Peyer's patch (tissue), 4 donors: Measurements from ENCODE around the gene WWP2.

ENCODE experiments used
- POLR2A ChIP-seq, 2 donors: fragments of 450-650 bp; IDR thresholded peaks; one replicate each; pipeline ENCODE4 v1.5.1; 2017; ENCODE audit warnings: antibody characterized with exemption in 2 of 2, mild to moderate bottlenecking in 2 of 2, moderate library complexity in 2 of 2
- TF ChIP-seq, protein P1 (sequence below), 6 experiments: fragments of 450-650 bp in 4 of 6; fragments of 200-600 bp in 2 of 6; sonication (generic) in 1 of 6; IDR thresholded peaks; one replicate each; pipeline ENCODE4 v1.5.1; 2017 to 2019; ENCODE audit warnings: antibody characterized with exemption in 6 of 6, mild to moderate bottlenecking in 3 of 6, moderate library complexity in 1 of 6

DNA sequence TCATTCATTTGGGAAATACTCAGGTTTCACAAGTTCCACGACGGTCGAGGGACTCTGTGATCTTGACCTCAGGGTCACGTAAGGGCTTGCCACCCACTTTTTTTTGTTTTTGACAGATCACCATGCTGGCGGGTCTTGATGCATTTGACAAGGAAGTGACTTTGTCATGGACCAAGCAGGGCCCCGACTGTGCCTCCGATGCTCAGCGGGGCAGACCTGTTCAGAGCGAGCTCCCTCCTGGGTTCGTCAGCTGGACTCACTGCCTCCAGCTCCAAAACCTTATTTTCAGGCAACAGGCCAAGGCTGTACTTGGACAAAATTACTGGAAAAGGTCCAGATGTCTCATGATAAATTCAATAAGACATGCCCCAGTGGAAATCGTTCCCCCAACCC lies 180.0 kb downstream of the WWP2 start:
- TF ChIP-seq, protein P1, sequence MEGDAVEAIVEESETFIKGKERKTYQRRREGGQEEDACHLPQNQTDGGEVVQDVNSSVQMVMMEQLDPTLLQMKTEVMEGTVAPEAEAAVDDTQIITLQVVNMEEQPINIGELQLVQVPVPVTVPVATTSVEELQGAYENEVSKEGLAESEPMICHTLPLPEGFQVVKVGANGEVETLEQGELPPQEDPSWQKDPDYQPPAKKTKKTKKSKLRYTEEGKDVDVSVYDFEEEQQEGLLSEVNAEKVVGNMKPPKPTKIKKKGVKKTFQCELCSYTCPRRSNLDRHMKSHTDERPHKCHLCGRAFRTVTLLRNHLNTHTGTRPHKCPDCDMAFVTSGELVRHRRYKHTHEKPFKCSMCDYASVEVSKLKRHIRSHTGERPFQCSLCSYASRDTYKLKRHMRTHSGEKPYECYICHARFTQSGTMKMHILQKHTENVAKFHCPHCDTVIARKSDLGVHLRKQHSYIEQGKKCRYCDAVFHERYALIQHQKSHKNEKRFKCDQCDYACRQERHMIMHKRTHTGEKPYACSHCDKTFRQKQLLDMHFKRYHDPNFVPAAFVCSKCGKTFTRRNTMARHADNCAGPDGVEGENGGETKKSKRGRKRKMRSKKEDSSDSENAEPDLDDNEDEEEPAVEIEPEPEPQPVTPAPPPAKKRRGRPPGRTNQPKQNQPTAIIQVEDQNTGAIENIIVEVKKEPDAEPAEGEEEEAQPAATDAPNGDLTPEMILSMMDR (IDR thresholded peaks at IDR 0.05): no peak
- TF ChIP-seq POLR2A (IDR thresholded peaks at IDR 0.05): no peak
